ENCODE data around the gene LITAF.

Gene LITAF

GRCh38 chr16:11603331-11603750, 16.6 kb upstream of the LITAF start:
- no peaks in the 10 kb centered on the region for H3K79me2 ChIP-seq (ENCODE audit: insufficient read depth, low read length)
- no peaks in the 10 kb centered on the region for H3K9me2 ChIP-seq (replicated peaks; ENCODE audit: insufficient read depth, low read length)
- no peak overlapping the region for H3K4me3 ChIP-seq (ENCODE audit: insufficient read depth, low read length, poor library complexity, severe bottlenecking)
- H3F3A ChIP-seq (ENCODE audit: insufficient read depth): no peaks in the 10 kb centered on the region
- H3K27me3 ChIP-seq (ENCODE audit: low read length): no peaks in the 10 kb centered on the region
- H3K9me3 ChIP-seq (ENCODE audit: insufficient read depth, low read length): no peaks in the 10 kb centered on the region
- no peaks in the 10 kb centered on the region for H3K36me3 ChIP-seq (ENCODE audit: low read length)
- H3K9ac ChIP-seq (ENCODE audit: low read length): no peak overlapping the region
- no peak overlapping the region for H3K27ac ChIP-seq (ENCODE audit: low read depth, low read length)
- H4K20me1 ChIP-seq (ENCODE audit: low read depth, low read length): no peaks in the 10 kb centered on the region
- H2AFZ ChIP-seq (ENCODE audit: low read depth, low read length, severe bottlenecking): no peak overlapping the region
- H3K4me2 ChIP-seq (ENCODE audit: low read depth, low read length, poor library complexity, severe bottlenecking): no peak overlapping the region
- TF ChIP-seq CTCF (IDR thresholded peaks at IDR 0.05; ENCODE audit: insufficient read depth, low read length, poor library complexity, severe bottlenecking): no peak
- TF ChIP-seq EZH2phosphoT487 (conservative IDR thresholded peaks at IDR 0.05; ENCODE audit: low read length): no peak

- H3K27ac ChIP-seq (ENCODE audit: low read depth, low read length): no peak overlapping the region
These were observed 15.6 kb upstream of the LITAF start for GRCh38 chr16:11602321-11602720.

GRCh38 chr16:11601911-11602310, 15.2 kb upstream of the LITAF start:
- H3K9me3 ChIP-seq (ENCODE audit: insufficient read depth, low read length): no peaks in the 10 kb centered on the region
- H3F3A ChIP-seq (ENCODE audit: insufficient read depth): no peaks in the 10 kb centered on the region
- no peak overlapping the region for H2AFZ ChIP-seq (ENCODE audit: low read depth, low read length, severe bottlenecking)
- no peak overlapping the region for H3K4me2 ChIP-seq (ENCODE audit: low read depth, low read length, poor library complexity, severe bottlenecking)
- H3K4me3 ChIP-seq (ENCODE audit: insufficient read depth, low read length, poor library complexity, severe bottlenecking): no peak overlapping the region
- no peak overlapping the region for H3K27ac ChIP-seq (ENCODE audit: low read depth, low read length)
- no peak overlapping the region for H3K9ac ChIP-seq (ENCODE audit: low read length)
- H3K36me3 ChIP-seq (ENCODE audit: low read length): no peaks in the 10 kb centered on the region
- H3K9me2 ChIP-seq (replicated peaks; ENCODE audit: insufficient read depth, low read length): no peaks in the 10 kb centered on the region
- TF ChIP-seq CTCF (IDR thresholded peaks at IDR 0.05; ENCODE audit: insufficient read depth, low read length, poor library complexity, severe bottlenecking) (no peak), EZH2phosphoT487 (conservative IDR thresholded peaks at IDR 0.05; ENCODE audit: low read length) (no peak)
- H4K20me1 ChIP-seq (ENCODE audit: low read depth, low read length): no peaks in the 10 kb centered on the region
- H3K27me3 ChIP-seq (ENCODE audit: low read length): no peaks in the 10 kb centered on the region
- H3K79me2 ChIP-seq (ENCODE audit: insufficient read depth, low read length): no peaks in the 10 kb centered on the region

More at GRCh38 chr16:11602321-11602720, 15.6 kb upstream of the LITAF start:
- H3K36me3 ChIP-seq (ENCODE audit: low read length): no peaks in the 10 kb centered on the region
- no peak overlapping the region for H2AFZ ChIP-seq (ENCODE audit: low read depth, low read length, severe bottlenecking)
- no peak overlapping the region for H3K9ac ChIP-seq (ENCODE audit: low read length)
- no peaks in the 10 kb centered on the region for H3K27me3 ChIP-seq (ENCODE audit: low read length)
- no peaks in the 10 kb centered on the region for H3K9me2 ChIP-seq (replicated peaks; ENCODE audit: insufficient read depth, low read length)
- TF ChIP-seq CTCF (IDR thresholded peaks at IDR 0.05; ENCODE audit: insufficient read depth, low read length, poor library complexity, severe bottlenecking): no peak
- TF ChIP-seq EZH2phosphoT487 (conservative IDR thresholded peaks at IDR 0.05; ENCODE audit: low read length): no peak
- no peaks in the 10 kb centered on the region for H4K20me1 ChIP-seq (ENCODE audit: low read depth, low read length)
- H3F3A ChIP-seq (ENCODE audit: insufficient read depth): no peaks in the 10 kb centered on the region
- no peaks in the 10 kb centered on the region for H3K79me2 ChIP-seq (ENCODE audit: insufficient read depth, low read length)
- no peaks in the 10 kb centered on the region for H3K9me3 ChIP-seq (ENCODE audit: insufficient read depth, low read length)
- H3K4me2 ChIP-seq (ENCODE audit: low read depth, low read length, poor library complexity, severe bottlenecking): no peak overlapping the region
- no peak overlapping the region for H3K4me3 ChIP-seq (ENCODE audit: insufficient read depth, low read length, poor library complexity, severe bottlenecking)

Data from SU-DHL-6 (cell line).